ENCODE measurements around the gene HSD3B1.
"Not testable (repeated sequence)": the region's sequence is repeated elsewhere in the genome, so short reads cannot be mapped to it uniquely, and the experiment has no call there.

HSD3B1 gene

DNA sequence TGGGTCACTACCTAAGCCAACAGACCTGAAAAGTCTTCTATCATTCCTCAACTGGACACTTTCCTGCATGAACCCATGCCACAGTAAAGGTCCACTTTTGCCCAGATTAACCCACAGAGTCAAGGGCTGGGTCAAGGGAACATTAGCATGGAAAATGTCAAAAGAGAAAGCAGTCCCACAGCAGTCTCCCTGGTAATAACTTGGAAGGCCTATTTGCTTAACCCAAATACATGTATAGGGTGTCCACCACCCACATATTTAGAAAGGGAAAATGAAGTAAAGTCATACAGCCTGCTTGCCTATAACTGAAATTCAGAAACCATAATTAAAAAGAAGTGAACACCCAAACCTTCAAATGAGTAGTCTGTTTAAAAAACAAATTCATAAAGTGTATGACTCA is 16.1 kb upstream of the HSD3B1 start:
- DNase-seq (ENCODE audit: low read depth, low spot score), result no peak

DNA sequence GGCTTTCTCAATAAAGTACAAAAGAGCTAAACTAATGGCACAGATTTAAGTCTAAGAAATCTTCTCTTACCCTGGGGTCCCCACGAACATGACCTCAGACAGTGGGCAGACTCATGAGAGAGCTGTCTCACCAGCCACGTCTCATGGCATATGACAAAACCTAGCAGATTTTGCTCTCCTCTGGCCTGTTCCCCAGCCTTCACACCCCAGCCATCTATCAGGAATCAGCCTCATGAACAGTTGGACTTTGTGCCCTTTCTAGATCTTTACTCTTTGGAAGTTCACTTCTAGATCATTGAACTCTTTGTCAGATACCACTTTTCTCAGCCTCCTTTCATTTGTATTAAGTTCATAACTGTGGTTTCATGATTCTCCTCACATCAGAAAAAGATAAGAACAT is 14.2 kb upstream of the HSD3B1 start:
- DNase-seq (ENCODE audit: low read depth, low spot score), result no peak

DNA sequence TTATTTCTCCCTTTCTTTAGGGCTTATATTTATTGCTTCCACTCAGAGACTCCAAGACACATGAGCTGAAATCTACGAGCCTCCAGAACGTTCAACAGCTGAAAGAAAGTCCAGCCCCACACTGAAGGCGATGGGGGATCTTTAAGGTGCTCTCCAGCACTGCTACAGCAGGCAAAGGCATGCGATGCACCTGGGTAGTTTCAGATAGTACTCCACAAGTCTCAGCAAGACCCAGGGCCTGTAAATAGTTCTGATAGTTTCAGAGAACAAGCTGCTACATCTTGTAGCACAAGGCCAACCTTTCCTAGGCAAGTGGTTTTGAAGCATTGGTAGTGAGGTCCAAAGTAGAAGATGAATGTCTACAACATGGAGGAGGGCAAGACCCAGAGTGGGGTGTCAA is 2.2 kb upstream of the HSD3B1 start:
- DNase-seq (ENCODE audit: low read depth, low spot score), result no peak

DNA sequence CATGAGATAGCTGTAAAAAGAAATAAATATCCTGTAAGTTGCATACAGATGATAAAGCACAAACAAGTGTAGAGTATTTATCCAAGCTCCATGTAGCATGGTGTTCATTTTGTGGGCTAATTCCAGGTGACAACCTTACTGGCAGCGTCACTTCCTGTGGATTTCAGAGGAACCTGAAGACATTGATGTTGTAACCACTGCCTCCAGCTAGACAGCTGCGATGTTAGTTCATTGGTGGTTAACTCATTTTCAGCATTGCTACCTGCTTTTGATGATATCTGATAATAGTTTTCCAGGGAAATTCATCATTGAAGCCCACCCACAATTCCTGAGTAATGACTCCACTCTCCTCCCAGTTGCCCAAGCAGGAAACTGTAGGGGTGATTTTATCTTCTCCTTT is 3.0 kb downstream of the HSD3B1 start:
- no peak for DNase-seq (ENCODE audit: low read depth, low spot score)

DNA sequence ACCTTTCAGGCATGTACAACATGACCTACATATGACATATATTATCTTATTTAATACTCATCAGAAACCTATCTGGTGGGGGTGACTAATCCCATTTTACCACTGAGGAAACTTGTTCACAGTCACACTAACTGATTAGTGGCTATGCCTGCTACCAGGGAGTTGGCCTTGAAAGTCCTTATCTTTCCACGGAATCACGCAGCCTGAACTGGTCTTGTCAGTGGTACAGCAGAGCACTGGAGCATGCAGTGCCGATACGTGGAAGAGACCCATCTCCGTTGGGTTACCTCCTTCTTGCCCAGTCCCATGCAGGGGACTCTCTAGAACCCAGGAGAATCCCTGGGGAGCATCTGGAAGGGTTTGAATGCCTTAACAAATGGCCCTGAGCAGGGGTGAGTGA is 8.2 kb downstream of the HSD3B1 start:
- DNase-seq (ENCODE audit: low read depth, low spot score), result no peak

- DNase-seq (ENCODE audit: low read depth, low spot score), result no peak
Observed at GRCh38 chr1:119516247-119516646, 9.2 kb downstream of the HSD3B1 start.

- DNase-seq (ENCODE audit: low read depth, low spot score), result no peak
Observed at GRCh38 chr1:119516680-119517079, 9.7 kb downstream of the HSD3B1 start.

DNA sequence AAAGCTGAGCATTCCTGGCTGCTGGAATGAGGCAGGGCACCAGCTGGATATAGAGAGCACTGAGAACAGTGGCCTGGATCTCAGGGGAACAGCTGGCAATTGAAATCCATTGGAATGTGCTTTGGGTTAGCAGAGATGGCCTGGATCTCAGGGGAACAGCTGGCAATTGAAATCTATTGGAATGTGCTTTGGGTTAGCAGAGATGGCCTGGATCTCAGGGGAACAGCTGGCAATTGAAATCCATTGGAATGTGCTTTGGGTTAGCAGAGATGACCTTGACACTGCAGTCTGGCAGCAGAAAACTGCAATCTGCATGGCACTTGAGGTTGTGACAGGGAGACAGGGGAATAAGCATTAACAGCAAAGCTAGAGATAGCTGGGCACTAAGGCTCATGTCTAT is 10.7 kb downstream of the HSD3B1 start:
- not testable (repeated sequence) for DNase-seq (ENCODE audit: low read depth, low spot score)

DNA sequence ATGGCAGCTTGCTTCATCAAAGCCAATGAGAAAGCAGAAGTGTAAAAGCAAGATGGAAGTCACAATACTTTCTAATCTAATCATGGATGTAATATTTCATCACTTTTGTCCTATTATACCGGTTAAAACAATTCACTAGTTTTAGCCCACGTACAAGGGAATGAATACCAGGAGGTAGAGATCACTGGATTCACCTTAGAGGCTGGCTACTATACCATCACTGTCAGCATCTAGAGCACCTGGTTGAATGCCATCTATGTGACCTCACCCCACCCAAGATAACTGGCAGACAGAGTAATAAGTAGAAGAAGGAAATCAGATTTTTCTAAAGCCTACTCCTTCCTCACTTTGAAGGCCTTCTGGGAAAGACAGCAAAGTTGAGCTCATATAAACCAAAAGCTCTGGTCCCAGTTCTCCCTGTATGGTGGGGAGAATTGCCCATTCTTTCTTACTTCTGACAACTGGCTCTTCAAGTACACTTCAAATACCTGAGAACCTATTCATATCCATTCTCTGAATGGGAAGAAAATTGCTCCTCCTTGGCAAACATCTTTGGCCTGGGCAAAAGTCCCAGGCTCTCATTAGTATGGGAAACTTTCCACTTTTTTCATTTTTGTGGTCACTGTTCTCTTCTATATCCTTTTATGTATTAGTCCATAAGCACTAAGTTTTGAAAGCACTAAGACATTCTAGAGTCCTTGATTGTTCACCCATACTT is 24.8 kb downstream of the HSD3B1 start:
- DNase-seq (ENCODE audit: low read depth, low spot score), result peak; percentile 54

- no peak for DNase-seq (ENCODE audit: low read depth, low spot score)
Observed at GRCh38 chr1:119532324-119532910, 25.4 kb downstream of the HSD3B1 start.

- no peak for DNase-seq (ENCODE audit: low read depth, low spot score)
Observed at GRCh38 chr1:119535381-119535780, 28.4 kb downstream of the HSD3B1 start.

GRCh38 chr1:119537966-119538365 is 31.0 kb downstream of the HSD3B1 start:
- no peak for DNase-seq (ENCODE audit: low read depth, low spot score)

GRCh38 chr1:119539636-119540035 is 32.6 kb downstream of the HSD3B1 start:
- no peak for DNase-seq (ENCODE audit: low read depth, low spot score)

DNA sequence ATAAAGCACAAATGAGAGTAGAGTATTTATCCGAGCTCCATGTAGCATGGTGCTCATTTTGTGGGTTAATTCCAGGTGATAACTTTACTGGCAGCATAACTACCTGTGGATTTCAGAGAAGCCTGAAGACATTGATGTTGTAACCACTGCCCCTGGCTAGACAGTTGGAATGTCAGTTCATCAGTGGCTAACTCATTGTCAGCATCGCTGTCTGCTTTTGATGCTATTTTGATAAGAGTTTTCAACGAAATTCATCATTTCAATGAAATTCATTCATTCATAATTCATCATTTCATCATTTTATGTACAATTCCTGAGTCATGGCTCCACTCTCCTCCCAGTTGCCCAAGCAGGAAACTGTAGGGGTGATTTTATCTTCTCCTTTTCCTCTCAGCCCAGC is 34.4 kb downstream of the HSD3B1 start:
- no peak for DNase-seq (ENCODE audit: low read depth, low spot score)

GRCh38 chr1:119542492-119542946 is 35.5 kb downstream of the HSD3B1 start:
- no peak for DNase-seq (ENCODE audit: low read depth, low spot score)

GRCh38 chr1:119544165-119544762 is 37.3 kb downstream of the HSD3B1 start:
- no peak for DNase-seq (ENCODE audit: low read depth, low spot score)

DNA sequence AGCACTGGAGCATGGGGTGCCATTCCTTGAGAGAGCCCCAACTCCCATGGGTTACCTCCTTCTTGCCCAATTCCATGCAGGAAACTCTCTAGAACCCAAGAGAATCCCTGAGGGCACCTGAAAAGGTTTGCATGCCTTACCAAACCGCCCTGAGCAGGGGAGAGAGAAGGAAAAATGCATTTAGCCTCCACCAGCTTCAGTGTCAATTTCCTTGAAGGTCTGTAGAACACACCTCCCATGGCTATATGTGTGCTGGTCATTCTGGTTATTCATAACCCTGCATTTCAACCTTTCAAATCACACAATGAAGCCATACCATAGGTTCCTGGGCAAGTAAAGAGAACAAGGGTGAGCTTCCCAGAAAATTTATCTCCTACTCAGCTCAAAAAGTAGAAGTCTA is 39.6 kb downstream of the HSD3B1 start:
- no peak for DNase-seq (ENCODE audit: low read depth, low spot score)

DNA sequence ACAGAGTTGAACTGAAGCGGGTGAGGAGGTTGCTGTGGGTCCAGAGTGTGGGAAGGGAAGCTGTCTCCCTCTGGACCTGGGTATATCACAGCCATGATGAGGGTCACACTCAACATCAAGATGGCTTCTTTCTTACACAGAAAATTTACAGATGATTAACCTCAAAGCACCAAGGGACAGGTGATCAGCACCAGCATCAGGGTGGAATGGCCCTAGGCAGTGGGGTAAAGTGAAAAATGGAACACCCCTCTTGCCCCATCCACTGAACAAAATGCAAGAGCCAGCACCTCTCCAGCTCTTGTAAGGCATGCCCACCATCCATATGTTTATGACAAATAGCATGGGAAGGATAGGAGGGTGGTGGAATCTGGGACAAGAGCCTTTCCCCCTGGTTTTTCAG is 40.3 kb downstream of the HSD3B1 start:
- no peak for DNase-seq (ENCODE audit: low read depth, low spot score)

GRCh38 chr1:119547805-119548204 is 40.8 kb downstream of the HSD3B1 start:
- DNase-seq (ENCODE audit: low read depth, low spot score), result no peak

GRCh38 chr1:119549719-119550132 is 42.7 kb downstream of the HSD3B1 start:
- DNase-seq (ENCODE audit: low read depth, low spot score), result peak; percentile 74

DNA sequence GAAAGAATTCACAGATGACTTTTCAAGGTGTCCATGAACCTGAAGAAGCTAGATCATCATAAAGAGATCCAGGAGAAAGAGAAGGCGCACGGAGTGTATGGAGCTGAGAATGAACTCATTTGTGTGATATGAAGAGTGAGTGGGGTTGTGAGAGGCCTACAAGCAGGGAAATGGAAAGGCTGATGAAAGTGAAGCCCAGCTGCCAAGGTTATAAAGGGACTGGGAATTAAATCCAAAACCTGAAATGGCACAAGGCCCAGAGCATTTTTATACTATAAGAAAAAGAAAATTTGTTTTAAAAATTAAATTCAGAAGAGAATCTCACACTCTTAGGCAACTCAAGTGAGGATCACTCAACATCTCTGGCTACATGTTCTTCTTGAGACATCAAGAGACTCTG is 43.4 kb downstream of the HSD3B1 start:
- DNase-seq (ENCODE audit: low read depth, low spot score), result no peak

- DNase-seq (ENCODE audit: low read depth, low spot score), result no peak
Observed at GRCh38 chr1:119551218-119551617, 44.2 kb downstream of the HSD3B1 start.

DNA sequence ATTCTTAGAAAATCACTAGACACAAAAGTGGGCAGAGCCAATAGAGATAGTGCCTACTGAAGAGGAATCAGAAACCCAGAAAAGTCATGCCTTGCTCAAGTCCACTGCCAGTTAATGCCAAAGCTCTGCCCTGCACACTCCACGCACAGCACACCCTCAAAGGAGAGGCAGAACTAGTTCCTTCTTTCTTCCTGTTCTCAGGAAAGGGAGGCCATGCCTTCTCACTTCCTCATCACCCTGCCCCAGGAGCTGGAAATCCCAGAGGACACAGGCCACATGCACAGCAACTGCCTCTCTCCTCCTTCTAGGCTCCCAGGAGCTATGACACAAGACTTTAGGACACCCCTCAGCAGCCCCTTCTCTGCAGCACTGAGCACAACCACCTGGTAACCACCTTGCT is 45.6 kb downstream of the HSD3B1 start:
- DNase-seq (ENCODE audit: low read depth, low spot score), result not testable (repeated sequence)

All from astrocyte of the hippocampus (primary cell).